GM23338 (cell line): Measurements from ENCODE around the gene TENT5A. TPM values are rescaled to one million over a fixed set of nuclear protein-coding genes. Genes with fewer than 3 reads are reported as not detected.

Experiments used
- ATAC-seq: fragments of 200-7000 bp; cut with Tn5 transposase; 3 replicates; pipeline ENCODE4 v1.9.1; 2020
- DNase-seq: peaks from one replicate; pipeline ENCODE4 v3.0.0-alpha.2; 2015; ENCODE audit warnings: low spot score
- H2AFZ ChIP-seq: fragments of 200-600 bp; sonication (generic); 2 replicates; pipeline ENCODE4 v1.8.0; 2016; ENCODE audit warnings: antibody characterized with exemption, mild to moderate bottlenecking, moderate library complexity
- H3F3A ChIP-seq: fragments of 200-600 bp; sonication (generic); replicated peaks from 2 replicates; pipeline ENCODE4 v1.8.0; 2017; ENCODE audit warnings: antibody characterized with exemption, mixed run types, low read depth
- H3K27ac ChIP-seq: fragments of 200-600 bp; sonication (generic); 2 replicates; pipeline ENCODE4 v1.6.1; 2016; ENCODE audit warnings: low read depth
- H3K27me3 ChIP-seq: fragments of 200-600 bp; sonication (generic); 2 replicates; pipeline ENCODE4 v1.8.0; 2016; ENCODE audit warnings: mild to moderate bottlenecking, mixed run types, moderate library complexity; ENCODE audit not compliant: insufficient read depth
- H3K36me3 ChIP-seq: fragments of 200-600 bp; sonication (generic); 2 replicates; pipeline ENCODE4 v1.8.0; 2016; ENCODE audit warnings: mild to moderate bottlenecking; ENCODE audit not compliant: insufficient read depth
- H3K4me1 ChIP-seq: fragments of 200-600 bp; sonication (generic); 2 replicates; pipeline ENCODE4 v1.8.0; 2016; ENCODE audit warnings: mild to moderate bottlenecking, moderate library complexity; ENCODE audit not compliant: insufficient read depth
- H3K4me2 ChIP-seq: fragments of 200-600 bp; sonication (generic); 2 replicates; pipeline ENCODE4 v1.7.1; 2017; ENCODE audit warnings: mixed run types
- H3K4me3 ChIP-seq: fragments of 200-600 bp; sonication (generic); 2 replicates; pipeline ENCODE4 v1.6.1; 2016; ENCODE audit warnings: mixed run types
- H3K79me2 ChIP-seq: fragments of 200-600 bp; sonication (generic); replicated peaks from 2 replicates; pipeline ENCODE4 v1.8.0; 2017; ENCODE audit warnings: mild to moderate bottlenecking; ENCODE audit not compliant: insufficient read depth
- H3K9me2 ChIP-seq: fragments of 200-600 bp; sonication (generic); 2 replicates; pipeline ENCODE4 v1.8.0; 2017; ENCODE audit not compliant: insufficient read depth
- H4K20me1 ChIP-seq: fragments of 200-600 bp; sonication (generic); replicated peaks from 2 replicates; pipeline ENCODE4 v1.8.0; 2017; ENCODE audit warnings: mild to moderate bottlenecking; ENCODE audit not compliant: insufficient read depth
- H3K27ac Mint-ChIP-seq: 2 replicates; pipeline ENCODE4 v1.8.0; 2020; ENCODE audit warnings: inconsistent platforms, mild to moderate bottlenecking, moderate library complexity, mixed read lengths
- H3K27me3 Mint-ChIP-seq: 3 replicates; pipeline ENCODE4 v1.8.0; 2022; ENCODE audit warnings: low read depth, mild to moderate bottlenecking, moderate library complexity, mixed read lengths, inconsistent platforms; ENCODE audit not compliant: insufficient read depth, poor library complexity
- H3K36me3 Mint-ChIP-seq: 3 replicates; pipeline ENCODE4 v1.8.0; 2021; ENCODE audit warnings: low read depth, mild to moderate bottlenecking, inconsistent platforms, moderate library complexity, mixed read lengths
- H3K4me1 Mint-ChIP-seq: 3 replicates; pipeline ENCODE4 v1.8.0; 2020; ENCODE audit warnings: mild to moderate bottlenecking, inconsistent platforms, mixed read lengths
- H3K4me3 Mint-ChIP-seq: 3 replicates; pipeline ENCODE4 v1.8.0; 2021; ENCODE audit warnings: moderate library complexity, mild to moderate bottlenecking, inconsistent platforms, mixed read lengths
- H3K9me3 Mint-ChIP-seq: 3 replicates; pipeline ENCODE4 v1.8.0; 2020; ENCODE audit warnings: moderate library complexity, mild to moderate bottlenecking, inconsistent platforms, mixed read lengths
- CREB1 ChIP-seq: fragments of 250-450 bp; sonication (Bioruptor Pico); IDR thresholded peaks from 2 replicates; pipeline ENCODE4 v1.5.0; 2020; ENCODE audit warnings: low read depth, mild to moderate bottlenecking, moderate library complexity
- CTCF ChIP-seq, 2 experiments: fragments of 200-600 bp in 1 of 2; sonication (generic) in 1 of 2; conservative IDR thresholded peaks; 2 replicates each; pipeline versions ENCODE4 v1.5.1 to v1.6.1; 2016 to 2017; ENCODE audit warnings: antibody characterized with exemption in 2 of 2, low read depth in 2 of 2, mild to moderate bottlenecking in 2 of 2, moderate library complexity in 1 of 2
- ETS1 ChIP-seq: IDR thresholded peaks from 2 replicates; pipeline ENCODE4 v1.6.1; 2016; ENCODE audit warnings: antibody characterized with exemption
- EZH2 ChIP-seq: fragments of 200-600 bp; sonication (generic); IDR thresholded peaks from one replicate; pipeline ENCODE4 v1.8.0; 2017; ENCODE audit warnings: antibody characterized with exemption, mild to moderate bottlenecking, low read depth; ENCODE audit not compliant: unreplicated experiment
- EZH2phosphoT487 ChIP-seq: fragments of 200-600 bp; sonication (generic); IDR thresholded peaks from one replicate; pipeline ENCODE4 v1.8.1; 2018; ENCODE audit warnings: antibody characterized with exemption; ENCODE audit not compliant: unreplicated experiment
- JUNB ChIP-seq: IDR thresholded peaks from one replicate; pipeline ENCODE4 v1.6.1; 2016; ENCODE audit warnings: antibody characterized with exemption; ENCODE audit not compliant: unreplicated experiment
- NANOG ChIP-seq: IDR thresholded peaks from 2 replicates; pipeline ENCODE4 v1.6.1; 2016; ENCODE audit warnings: antibody characterized with exemption, borderline replicate concordance
- REST ChIP-seq: IDR thresholded peaks from one replicate; pipeline ENCODE4 v1.6.1; 2018; ENCODE audit warnings: antibody characterized with exemption; ENCODE audit not compliant: unreplicated experiment
- STAT1 ChIP-seq: IDR thresholded peaks from one replicate; pipeline ENCODE4 v1.6.1; 2016; ENCODE audit warnings: antibody characterized with exemption; ENCODE audit not compliant: unreplicated experiment
- ZNF114 ChIP-seq: fragments of 250-450 bp; sonication (Bioruptor Pico); IDR thresholded peaks from 2 replicates; pipeline ENCODE4 v1.5.0; 2020; ENCODE audit warnings: mild to moderate bottlenecking, moderate library complexity
- ZNF331 ChIP-seq: fragments of 250-450 bp; sonication (Bioruptor Pico); IDR thresholded peaks from 2 replicates; pipeline ENCODE4 v1.5.0; 2020; ENCODE audit warnings: low read depth, mild to moderate bottlenecking, moderate library complexity
- ZNF462 ChIP-seq: fragments of 250-450 bp; sonication (Bioruptor Pico); IDR thresholded peaks from 2 replicates; pipeline ENCODE4 v1.5.0; 2020; ENCODE audit warnings: mild to moderate bottlenecking, moderate library complexity
- polyA plus RNA-seq: library from polyadenylated mRNA; unstranded; fragments of >200 nt; fragmentation: Nextera tagmentation; extraction: Ambion mirVana; gene quantifications from 2 replicates; pipeline ENCODE4 v1.2.1, GENCODE V29; 2016
- total RNA-seq: library from RNA; depleted of rRNA; stranded (reverse); fragments of >200 nt; shearing (Covaris generic); gene quantifications from 2 replicates; pipeline ENCODE4 v1.2.3, GENCODE V29; 2014

TENT5A gene
- total and polyA plus RNA-seq, 2 experiments from 2014 or later, result 3.8 to 4.7 TPM

GRCh38 chr6:81734500-81735150, 17.9 kb downstream of the TENT5A start:
- H3K36me3 Mint-ChIP-seq, result no peaks in the 10 kb centered on the region; the same call in 2 of the 3 replicates
- Histone ChIP-seq H4K20me1 (no peaks in the 10 kb centered on the region), H3K27me3 (no peaks in the 10 kb centered on the region), H3K9me2 (no peaks in the 10 kb centered on the region), H2AFZ (no peak overlapping the region), H3K36me3 (no peaks in the 10 kb centered on the region), H3K27ac (no peak overlapping the region), H3K4me2 (no peak overlapping the region), H3K4me3 (no peak overlapping the region), H3F3A (no peaks in the 10 kb centered on the region), H3K4me1 (no peaks in the 10 kb centered on the region), H3K79me2 (no peaks in the 10 kb centered on the region)
- H3K4me3 Mint-ChIP-seq, result no peak overlapping the region
- H3K9me3 Mint-ChIP-seq, result peaks cover 7% of the 10 kb centered on the region
- DNase-seq, result no peak
- H3K4me1 Mint-ChIP-seq, result no peaks in the 10 kb centered on the region
- H3K27ac Mint-ChIP-seq, result no peak overlapping the region
- TF ChIP-seq ZNF331, result no peak
- no peak for TF ChIP-seq ZNF114 (CRISPR knock-in tag)
- TF ChIP-seq NANOG, result no peak
- no peak for TF ChIP-seq STAT1
- no peak for TF ChIP-seq EZH2phosphoT487
- no peak for TF ChIP-seq REST
- TF ChIP-seq ZNF462 (CRISPR knock-in tag), result no peak
- TF ChIP-seq ETS1, result no peak
- TF ChIP-seq EZH2, result no peak
- TF ChIP-seq CTCF (conservative IDR thresholded peaks at IDR 0.05; ENCODE audit: low read depth in 2 of 2), result no peak
- no peak for TF ChIP-seq CREB1 (CRISPR knock-in tag)
- no peak for TF ChIP-seq JUNB
- no peak for ATAC-seq
- no peaks in the 10 kb centered on the region for H3K27me3 Mint-ChIP-seq
